GM18951 (cell line): ENCODE results near the gene MAGED1.

Experiments
- POLR2A ChIP-seq: IDR thresholded peaks from 4 replicates; pipeline ENCODE4 v1.6.1; 2011; ENCODE audit warnings: mild to moderate bottlenecking; ENCODE audit not compliant: insufficient read length, insufficient read depth; ENCODE audit errors: extremely low read depth
- in situ Hi-C: fragments of 300-500 bp; cut with MboI; formaldehyde crosslinking; loops from one replicate; pipeline ENCODE4 v1.12.0; 2022; ENCODE audit warnings: low sequenced_read_pairs, mixed read lengths, inconsistent platforms; ENCODE audit not compliant: unreplicated experiment

The MAGED1 gene, protein sequence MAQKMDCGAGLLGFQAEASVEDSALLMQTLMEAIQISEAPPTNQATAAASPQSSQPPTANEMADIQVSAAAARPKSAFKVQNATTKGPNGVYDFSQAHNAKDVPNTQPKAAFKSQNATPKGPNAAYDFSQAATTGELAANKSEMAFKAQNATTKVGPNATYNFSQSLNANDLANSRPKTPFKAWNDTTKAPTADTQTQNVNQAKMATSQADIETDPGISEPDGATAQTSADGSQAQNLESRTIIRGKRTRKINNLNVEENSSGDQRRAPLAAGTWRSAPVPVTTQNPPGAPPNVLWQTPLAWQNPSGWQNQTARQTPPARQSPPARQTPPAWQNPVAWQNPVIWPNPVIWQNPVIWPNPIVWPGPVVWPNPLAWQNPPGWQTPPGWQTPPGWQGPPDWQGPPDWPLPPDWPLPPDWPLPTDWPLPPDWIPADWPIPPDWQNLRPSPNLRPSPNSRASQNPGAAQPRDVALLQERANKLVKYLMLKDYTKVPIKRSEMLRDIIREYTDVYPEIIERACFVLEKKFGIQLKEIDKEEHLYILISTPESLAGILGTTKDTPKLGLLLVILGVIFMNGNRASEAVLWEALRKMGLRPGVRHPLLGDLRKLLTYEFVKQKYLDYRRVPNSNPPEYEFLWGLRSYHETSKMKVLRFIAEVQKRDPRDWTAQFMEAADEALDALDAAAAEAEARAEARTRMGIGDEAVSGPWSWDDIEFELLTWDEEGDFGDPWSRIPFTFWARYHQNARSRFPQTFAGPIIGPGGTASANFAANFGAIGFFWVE

GRCh38 chrX:51892921-51893745 is at the start of gene MAGED1:
Gene MAGED1 (plus strand): TSS chrX:51893623. CDS start chrX:51894305, 682 bp downstream.
- in situ Hi-C loops: no loop called here
- peak; percentile 67 for TF ChIP-seq POLR2A

DNA sequence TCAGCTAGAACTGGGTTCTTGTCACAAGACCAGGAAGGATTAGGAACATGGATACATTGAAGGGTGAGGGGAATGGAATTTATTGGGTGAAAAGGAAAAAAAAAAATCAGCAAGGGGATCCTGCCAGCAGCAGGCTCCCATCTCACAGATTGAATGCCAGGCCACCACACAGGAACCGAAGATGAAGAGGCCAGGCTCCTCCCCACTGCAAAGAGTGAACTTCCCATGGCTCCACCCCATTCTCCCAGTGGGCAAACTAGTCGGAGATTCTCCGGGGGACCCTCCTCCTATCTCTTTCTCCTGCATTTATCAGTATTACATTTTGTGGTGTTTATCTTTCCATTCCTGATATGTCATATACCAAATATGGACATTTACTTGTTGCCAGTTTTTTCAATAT is 46.0 kb upstream of the MAGED1 start:
- no peak for TF ChIP-seq POLR2A
- in situ Hi-C loops: no loop called here

DNA sequence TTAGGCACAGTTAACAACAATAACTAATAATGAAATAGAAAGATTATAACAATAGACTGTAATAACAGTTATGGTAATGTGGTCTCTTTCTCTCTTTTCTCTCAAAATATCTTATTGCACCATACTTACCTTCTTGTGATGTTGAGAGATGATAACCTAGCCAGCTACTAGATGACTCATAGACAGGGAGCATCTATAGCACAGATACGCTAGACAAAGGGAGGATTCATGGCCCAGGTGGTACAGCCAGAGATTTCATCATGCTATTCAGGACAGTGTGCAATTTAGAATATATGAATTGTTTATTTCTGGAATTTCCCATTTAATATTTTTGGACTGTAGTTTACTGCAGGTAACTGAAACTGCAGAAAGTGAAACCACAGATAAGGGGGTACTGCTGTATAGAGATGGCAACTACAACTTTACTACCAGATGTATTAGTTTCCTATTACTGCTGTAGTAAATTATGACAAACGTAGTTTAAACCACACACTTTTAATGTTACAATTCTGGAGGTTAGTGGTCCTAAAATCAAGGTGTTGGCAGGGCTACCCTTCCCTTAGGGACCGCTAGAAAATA is 41.8 kb upstream of the MAGED1 start:
- TF ChIP-seq POLR2A: no peak
- in situ Hi-C loops: no loop called here

- TF ChIP-seq POLR2A: no peak
- in situ Hi-C loops: no loop called here
Measured at GRCh38 chrX:51852096-51852495, 41.3 kb upstream of the MAGED1 start.

GRCh38 chrX:51852621-51853020 is 40.8 kb upstream of the MAGED1 start:
- in situ Hi-C loops: no loop called here
- TF ChIP-seq POLR2A: no peak

DNA sequence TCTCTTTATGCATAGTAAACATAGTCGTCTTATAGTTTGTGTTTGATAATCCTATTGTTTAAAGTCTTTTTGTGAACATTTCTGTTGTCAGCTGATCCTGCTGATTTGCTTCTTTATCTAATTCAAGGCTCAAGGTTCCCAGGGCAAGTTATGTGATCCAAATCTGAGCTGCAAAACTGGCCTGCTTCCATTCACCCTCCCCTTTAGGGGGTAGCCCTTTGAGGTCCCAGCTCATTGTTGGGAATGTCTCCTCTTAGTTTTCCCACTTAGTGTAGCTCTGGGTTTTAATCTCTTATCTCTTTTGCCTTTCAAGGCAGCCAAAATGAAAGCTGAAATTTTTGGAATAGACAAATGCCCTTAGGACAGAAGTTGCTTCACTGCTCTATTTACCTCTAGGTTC is 40.2 kb upstream of the MAGED1 start:
- in situ Hi-C loops: no loop called here
- TF ChIP-seq POLR2A: no peak

DNA sequence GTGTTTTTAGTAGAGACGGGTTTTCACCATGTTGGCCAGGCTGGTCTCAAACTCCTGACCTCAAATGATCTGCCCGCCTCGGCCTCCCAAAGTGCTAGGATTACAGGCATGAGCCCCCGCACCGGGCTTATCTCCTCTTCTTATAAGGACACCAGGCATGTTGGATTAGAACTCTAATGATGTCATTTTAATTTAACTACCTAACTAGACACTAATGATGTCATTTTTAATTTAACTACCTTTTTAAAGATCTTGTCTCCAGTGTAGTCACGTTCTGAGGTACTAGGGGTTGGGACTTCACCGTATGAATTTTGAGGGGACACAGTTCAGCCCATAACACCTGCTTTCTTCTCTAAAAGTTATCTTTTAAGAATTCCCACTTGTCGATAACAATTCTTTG is 37.7 kb upstream of the MAGED1 start:
- in situ Hi-C loops: no loop called here
- no peak for TF ChIP-seq POLR2A

GRCh38 chrX:51857159-51857733 is 36.2 kb upstream of the MAGED1 start:
- in situ Hi-C loops: no loop called here
- no peak for TF ChIP-seq POLR2A

- in situ Hi-C loops: no loop called here
- no peak for TF ChIP-seq POLR2A
Measured at GRCh38 chrX:51860679-51861078, 32.7 kb upstream of the MAGED1 start.

DNA sequence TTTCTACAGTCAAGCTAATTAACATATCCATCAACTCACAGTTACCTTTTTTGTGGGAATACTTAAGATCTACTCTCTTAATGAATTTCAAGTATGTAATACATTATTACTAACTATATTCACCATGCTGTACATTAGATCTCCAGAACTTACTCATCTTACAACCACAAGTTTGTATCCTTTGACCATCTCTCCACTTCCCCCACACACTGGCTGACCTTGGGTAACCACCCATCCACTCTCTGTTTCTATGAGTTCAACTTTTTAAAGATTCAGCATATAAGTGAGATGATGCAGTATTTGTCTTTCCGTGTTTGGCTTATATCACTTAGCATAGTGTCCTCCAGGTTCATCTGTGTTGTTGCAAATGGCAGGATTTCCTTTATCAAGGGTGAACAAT is 30.5 kb upstream of the MAGED1 start:
- in situ Hi-C loops: no loop called here
- no peak for TF ChIP-seq POLR2A

DNA sequence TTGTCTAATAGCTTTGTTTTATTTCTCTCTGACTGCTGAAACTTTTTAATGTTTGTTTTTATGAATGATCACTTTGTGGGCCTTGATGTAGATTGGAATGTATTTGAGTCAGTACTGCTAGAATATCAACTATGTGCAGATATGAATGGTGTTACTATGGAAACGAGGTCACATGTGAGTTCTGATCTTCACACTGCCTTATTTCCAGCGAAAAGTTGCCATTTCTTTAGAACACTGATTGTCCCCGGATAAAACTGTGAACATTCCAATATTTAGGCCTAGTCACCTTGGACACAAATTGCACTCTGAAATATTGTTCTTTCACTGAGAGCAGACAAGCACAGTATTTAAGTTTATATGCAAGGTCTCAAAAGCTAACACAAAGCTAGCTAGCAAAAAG is 27.2 kb upstream of the MAGED1 start:
- TF ChIP-seq POLR2A: no peak

DNA sequence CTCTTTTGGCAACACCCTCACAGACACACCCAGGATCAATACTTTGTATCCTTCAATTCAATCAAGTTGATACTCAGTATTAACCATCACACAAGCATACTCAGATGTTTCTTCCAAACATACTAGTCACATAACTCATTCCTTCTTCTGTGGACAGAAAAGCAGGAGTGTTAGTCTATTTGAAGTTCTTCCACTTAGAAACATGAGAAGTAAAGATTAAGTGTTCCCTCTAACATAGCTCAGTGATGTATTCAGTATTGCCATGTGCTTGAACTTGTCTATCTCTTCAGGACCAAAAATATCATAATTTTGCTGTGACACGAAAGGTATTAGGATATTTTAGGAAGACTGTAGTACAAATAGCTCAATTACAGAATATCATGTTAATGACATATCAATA is 25.8 kb upstream of the MAGED1 start:
- in situ Hi-C loops: no loop called here

More for the DNA sequence above, 27.2 kb upstream of the MAGED1 start:
- in situ Hi-C loops: no loop called here

More for the DNA sequence above, 25.8 kb upstream of the MAGED1 start:
- no peak for TF ChIP-seq POLR2A
